ENCODE data around the gene LY6G6C. TPM values are rescaled to one million over a fixed set of nuclear protein-coding genes. Genes with fewer than 3 reads are reported as not detected.

The LY6G6C gene
- total and polyA plus RNA-seq, 2 of the 13 experiments (the other 11 are each of a cell fraction or from before 2014, with no cell fraction given), result 0.15 TPM; not detected in 1

DNA sequence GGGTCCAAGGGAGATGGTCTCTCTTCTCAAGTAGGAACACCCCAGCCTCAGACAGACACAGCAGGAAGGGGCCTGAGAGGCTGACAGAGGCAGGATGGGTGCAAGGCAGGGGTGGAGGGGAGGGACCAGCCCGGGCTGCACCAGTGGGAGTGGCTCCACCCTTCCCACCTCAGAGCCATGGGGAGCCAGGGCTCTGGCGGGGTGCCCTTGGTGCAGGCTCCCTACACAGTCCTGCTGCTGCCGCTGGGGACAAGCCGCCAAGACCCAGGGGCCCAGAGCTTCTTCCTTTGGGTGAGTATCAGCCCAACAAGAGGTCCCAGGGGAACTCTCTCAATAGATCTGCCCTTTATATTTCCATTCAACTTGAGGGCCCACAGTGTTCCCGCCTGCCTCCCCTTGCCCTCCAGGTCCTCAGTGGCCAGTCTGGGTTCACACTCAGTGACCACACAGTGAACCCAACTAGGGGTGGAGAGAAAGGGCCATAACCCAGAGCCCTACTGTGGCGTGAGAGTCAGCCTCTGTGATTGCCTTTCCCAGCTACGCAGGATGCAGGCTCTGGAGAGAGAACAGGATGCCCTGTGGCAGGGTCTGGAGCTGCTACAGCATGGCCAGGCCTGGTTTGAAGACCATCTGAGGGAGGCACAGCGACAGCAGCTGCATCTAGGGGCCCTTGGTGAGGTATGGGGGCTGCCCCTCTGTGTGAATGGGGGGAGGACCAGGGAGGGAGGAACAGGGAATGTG lies 41.5 kb upstream of the LY6G6C start (continued):
- TF ChIP-seq ZNF687 (CRISPR knock-in tag; IDR thresholded peaks at IDR 0.05) (peak; percentile 59), ZNF572 (CRISPR knock-in tag; IDR thresholded peaks at IDR 0.05) (0 out of 2 replicates have a peak, but pooled peaks have one; percentile 61), FOXO1 (CRISPR knock-in tag; IDR thresholded peaks at IDR 0.05) (no peak), ZNF709 (CRISPR knock-in tag; IDR thresholded peaks at IDR 0.05) (no peak), AGO2 (optimal IDR thresholded peaks at IDR 0.05; ENCODE audit: low read depth, low read length) (peak; percentile 56), POLR2G (IDR thresholded peaks at IDR 0.05; ENCODE audit: low read depth, low read length) (peak; percentile 46; the same call in 1 of the 2 replicates), HBP1 (CRISPR knock-in tag; IDR thresholded peaks at IDR 0.05; ENCODE audit: low read depth) (no peak)
- TF ChIP-seq, protein P1, sequence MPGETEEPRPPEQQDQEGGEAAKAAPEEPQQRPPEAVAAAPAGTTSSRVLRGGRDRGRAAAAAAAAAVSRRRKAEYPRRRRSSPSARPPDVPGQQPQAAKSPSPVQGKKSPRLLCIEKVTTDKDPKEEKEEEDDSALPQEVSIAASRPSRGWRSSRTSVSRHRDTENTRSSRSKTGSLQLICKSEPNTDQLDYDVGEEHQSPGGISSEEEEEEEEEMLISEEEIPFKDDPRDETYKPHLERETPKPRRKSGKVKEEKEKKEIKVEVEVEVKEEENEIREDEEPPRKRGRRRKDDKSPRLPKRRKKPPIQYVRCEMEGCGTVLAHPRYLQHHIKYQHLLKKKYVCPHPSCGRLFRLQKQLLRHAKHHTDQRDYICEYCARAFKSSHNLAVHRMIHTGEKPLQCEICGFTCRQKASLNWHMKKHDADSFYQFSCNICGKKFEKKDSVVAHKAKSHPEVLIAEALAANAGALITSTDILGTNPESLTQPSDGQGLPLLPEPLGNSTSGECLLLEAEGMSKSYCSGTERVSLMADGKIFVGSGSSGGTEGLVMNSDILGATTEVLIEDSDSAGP (CRISPR knock-in tag; IDR thresholded peaks at IDR 0.05; ENCODE audit: borderline replicate concordance), result 0 out of 2 replicates have a peak, but pooled peaks have one; percentile 19
- TF ChIP-seq, protein P2, sequence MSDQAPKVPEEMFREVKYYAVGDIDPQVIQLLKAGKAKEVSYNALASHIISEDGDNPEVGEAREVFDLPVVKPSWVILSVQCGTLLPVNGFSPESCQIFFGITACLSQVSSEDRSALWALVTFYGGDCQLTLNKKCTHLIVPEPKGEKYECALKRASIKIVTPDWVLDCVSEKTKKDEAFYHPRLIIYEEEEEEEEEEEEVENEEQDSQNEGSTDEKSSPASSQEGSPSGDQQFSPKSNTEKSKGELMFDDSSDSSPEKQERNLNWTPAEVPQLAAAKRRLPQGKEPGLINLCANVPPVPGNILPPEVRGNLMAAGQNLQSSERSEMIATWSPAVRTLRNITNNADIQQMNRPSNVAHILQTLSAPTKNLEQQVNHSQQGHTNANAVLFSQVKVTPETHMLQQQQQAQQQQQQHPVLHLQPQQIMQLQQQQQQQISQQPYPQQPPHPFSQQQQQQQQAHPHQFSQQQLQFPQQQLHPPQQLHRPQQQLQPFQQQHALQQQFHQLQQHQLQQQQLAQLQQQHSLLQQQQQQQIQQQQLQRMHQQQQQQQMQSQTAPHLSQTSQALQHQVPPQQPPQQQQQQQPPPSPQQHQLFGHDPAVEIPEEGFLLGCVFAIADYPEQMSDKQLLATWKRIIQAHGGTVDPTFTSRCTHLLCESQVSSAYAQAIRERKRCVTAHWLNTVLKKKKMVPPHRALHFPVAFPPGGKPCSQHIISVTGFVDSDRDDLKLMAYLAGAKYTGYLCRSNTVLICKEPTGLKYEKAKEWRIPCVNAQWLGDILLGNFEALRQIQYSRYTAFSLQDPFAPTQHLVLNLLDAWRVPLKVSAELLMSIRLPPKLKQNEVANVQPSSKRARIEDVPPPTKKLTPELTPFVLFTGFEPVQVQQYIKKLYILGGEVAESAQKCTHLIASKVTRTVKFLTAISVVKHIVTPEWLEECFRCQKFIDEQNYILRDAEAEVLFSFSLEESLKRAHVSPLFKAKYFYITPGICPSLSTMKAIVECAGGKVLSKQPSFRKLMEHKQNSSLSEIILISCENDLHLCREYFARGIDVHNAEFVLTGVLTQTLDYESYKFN (CRISPR knock-in tag; conservative IDR thresholded peaks at IDR 0.05), result 0 out of 2 replicates have a peak, but pooled peaks have one; percentile 28
- TF ChIP-seq, protein P3, sequence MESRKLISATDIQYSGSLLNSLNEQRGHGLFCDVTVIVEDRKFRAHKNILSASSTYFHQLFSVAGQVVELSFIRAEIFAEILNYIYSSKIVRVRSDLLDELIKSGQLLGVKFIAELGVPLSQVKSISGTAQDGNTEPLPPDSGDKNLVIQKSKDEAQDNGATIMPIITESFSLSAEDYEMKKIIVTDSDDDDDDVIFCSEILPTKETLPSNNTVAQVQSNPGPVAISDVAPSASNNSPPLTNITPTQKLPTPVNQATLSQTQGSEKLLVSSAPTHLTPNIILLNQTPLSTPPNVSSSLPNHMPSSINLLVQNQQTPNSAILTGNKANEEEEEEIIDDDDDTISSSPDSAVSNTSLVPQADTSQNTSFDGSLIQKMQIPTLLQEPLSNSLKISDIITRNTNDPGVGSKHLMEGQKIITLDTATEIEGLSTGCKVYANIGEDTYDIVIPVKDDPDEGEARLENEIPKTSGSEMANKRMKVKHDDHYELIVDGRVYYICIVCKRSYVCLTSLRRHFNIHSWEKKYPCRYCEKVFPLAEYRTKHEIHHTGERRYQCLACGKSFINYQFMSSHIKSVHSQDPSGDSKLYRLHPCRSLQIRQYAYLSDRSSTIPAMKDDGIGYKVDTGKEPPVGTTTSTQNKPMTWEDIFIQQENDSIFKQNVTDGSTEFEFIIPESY (CRISPR knock-in tag; IDR thresholded peaks at IDR 0.05), result peak; percentile 96

Data from HepG2 (cell line).